ENCODE results near the gene GLTP.
"Not testable (repeated sequence)": the region's sequence is repeated elsewhere in the genome, so short reads cannot be mapped to it uniquely, and the experiment has no call there.

The GLTP gene

GRCh38 chr12:109880043-109880931, at the start of gene GLTP:
GLTP (minus strand) TSS chr12:109880541; CDS start chr12:109880374, 167 bp downstream.
- TF ChIP-seq, protein P1, sequence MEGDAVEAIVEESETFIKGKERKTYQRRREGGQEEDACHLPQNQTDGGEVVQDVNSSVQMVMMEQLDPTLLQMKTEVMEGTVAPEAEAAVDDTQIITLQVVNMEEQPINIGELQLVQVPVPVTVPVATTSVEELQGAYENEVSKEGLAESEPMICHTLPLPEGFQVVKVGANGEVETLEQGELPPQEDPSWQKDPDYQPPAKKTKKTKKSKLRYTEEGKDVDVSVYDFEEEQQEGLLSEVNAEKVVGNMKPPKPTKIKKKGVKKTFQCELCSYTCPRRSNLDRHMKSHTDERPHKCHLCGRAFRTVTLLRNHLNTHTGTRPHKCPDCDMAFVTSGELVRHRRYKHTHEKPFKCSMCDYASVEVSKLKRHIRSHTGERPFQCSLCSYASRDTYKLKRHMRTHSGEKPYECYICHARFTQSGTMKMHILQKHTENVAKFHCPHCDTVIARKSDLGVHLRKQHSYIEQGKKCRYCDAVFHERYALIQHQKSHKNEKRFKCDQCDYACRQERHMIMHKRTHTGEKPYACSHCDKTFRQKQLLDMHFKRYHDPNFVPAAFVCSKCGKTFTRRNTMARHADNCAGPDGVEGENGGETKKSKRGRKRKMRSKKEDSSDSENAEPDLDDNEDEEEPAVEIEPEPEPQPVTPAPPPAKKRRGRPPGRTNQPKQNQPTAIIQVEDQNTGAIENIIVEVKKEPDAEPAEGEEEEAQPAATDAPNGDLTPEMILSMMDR (IDR thresholded peaks at IDR 0.05; ENCODE audit: extremely low read depth, missing control alignments): peak; percentile 92
- DNase-seq (ENCODE audit: low spot score): peak; percentile 98

GRCh38 chr12:109929326-109929725, 49.0 kb upstream of the GLTP start:
- DNase-seq (ENCODE audit: low spot score): not testable (repeated sequence)

DNA sequence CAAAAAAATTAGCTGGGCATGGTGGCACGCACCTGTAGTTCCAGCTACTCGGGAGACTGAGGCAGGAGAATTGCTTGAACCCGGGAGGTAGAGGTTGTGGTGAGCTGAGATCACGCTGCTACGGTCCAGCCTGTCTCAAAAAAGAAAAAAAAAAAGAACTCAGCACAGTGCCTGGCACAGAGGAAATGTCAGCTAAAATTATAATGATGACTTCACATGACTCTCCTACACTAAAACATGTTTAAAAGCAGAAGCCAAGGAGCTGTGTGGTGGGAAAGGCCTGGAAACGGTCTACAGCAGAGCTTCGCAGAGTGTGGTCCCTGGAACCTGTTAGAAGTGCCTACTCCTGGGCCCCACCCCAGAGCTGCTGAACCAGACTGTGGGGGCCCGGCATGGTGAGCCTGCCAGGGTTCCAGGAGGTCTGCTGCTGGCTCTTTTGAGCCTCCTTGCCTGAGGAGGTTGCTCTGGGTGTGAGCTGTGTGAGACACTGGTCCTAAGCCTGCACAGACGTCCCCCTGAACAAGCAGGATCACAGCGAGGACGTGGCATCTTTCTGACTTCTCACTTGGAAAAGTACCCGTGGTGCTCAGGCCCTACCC, 47.8 kb upstream of the GLTP start:
- TF ChIP-seq, protein P1 (IDR thresholded peaks at IDR 0.05; ENCODE audit: extremely low read depth, missing control alignments): no peak
- DNase-seq (ENCODE audit: low spot score): no peak

- DNase-seq (ENCODE audit: low spot score): peak; percentile 54
- TF ChIP-seq, protein P1 (IDR thresholded peaks at IDR 0.05; ENCODE audit: extremely low read depth, missing control alignments): no peak
Measured at GRCh38 chr12:109927622-109928021, 47.3 kb upstream of the GLTP start.

- DNase-seq (ENCODE audit: low spot score): no peak
- TF ChIP-seq, protein P1 (IDR thresholded peaks at IDR 0.05; ENCODE audit: extremely low read depth, missing control alignments): no peak
Measured at GRCh38 chr12:109926488-109927210, 46.3 kb upstream of the GLTP start.

- no peak for DNase-seq (ENCODE audit: low spot score)
- TF ChIP-seq, protein P1 (IDR thresholded peaks at IDR 0.05; ENCODE audit: extremely low read depth, missing control alignments): no peak
Measured at GRCh38 chr12:109926016-109926415, 45.7 kb upstream of the GLTP start.

- TF ChIP-seq, protein P1 (IDR thresholded peaks at IDR 0.05; ENCODE audit: extremely low read depth, missing control alignments): no peak
- DNase-seq (ENCODE audit: low spot score): no peak
Measured at GRCh38 chr12:109925185-109925840, 45.0 kb upstream of the GLTP start.

Measured in GM20000 (cell line).